ENCODE results near the gene CEBPA.

CEBPA gene

DNA sequence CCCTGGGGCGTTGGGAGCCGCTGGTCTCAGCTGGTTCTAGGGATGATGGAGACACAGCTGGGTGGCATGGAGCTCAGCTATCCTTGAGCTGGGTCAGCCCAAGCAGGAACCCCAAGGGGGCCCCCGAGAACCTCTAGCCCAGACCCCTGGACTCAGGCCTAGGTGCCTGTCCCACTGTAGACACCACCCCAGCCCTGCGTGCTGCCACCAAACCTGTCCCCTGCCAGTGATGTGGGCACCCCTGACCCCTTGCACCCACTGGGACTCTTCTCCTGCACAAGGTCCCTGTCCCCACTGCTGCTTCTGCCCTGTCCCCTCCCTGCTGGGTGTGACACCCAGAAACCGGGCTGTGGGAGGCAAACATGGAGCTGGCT, 26.8 kb downstream of the CEBPA start:
- Histone ChIP-seq H3K9me3 (replicated peaks; ENCODE audit: insufficient read depth, low read length) (no peaks in the 10 kb centered on the region), H4K20me1 (ENCODE audit: insufficient read depth, low read length) (no peaks in the 10 kb centered on the region), H3K36me3 (replicated peaks; ENCODE audit: insufficient read depth, low read length) (no peaks in the 10 kb centered on the region), H3K4me3 (ENCODE audit: low read length) (no peak overlapping the region), H2AFZ (ENCODE audit: low read length) (no peak overlapping the region), H3F3A (ENCODE audit: insufficient read depth, low read length) (no peaks in the 10 kb centered on the region), H3K9ac (ENCODE audit: low read length) (no peak overlapping the region), H3K4me1 (ENCODE audit: low read length) (no peaks in the 10 kb centered on the region), H3K27me3 (replicated peaks; ENCODE audit: insufficient read depth, low read length) (peaks cover 64% of the 10 kb centered on the region), H3K27ac (ENCODE audit: low read length) (no peak overlapping the region), H3K9me2 (replicated peaks; ENCODE audit: insufficient read depth, low read length) (no peaks in the 10 kb centered on the region), H3K79me2 (ENCODE audit: low read length) (no peaks in the 10 kb centered on the region), H3K4me2 (ENCODE audit: low read depth, low read length) (no peak overlapping the region)
- DNase-seq: no peak
- no peak for TF ChIP-seq EZH2phosphoT487 (IDR thresholded peaks at IDR 0.05; ENCODE audit: low read length)
- TF ChIP-seq, protein P1, sequence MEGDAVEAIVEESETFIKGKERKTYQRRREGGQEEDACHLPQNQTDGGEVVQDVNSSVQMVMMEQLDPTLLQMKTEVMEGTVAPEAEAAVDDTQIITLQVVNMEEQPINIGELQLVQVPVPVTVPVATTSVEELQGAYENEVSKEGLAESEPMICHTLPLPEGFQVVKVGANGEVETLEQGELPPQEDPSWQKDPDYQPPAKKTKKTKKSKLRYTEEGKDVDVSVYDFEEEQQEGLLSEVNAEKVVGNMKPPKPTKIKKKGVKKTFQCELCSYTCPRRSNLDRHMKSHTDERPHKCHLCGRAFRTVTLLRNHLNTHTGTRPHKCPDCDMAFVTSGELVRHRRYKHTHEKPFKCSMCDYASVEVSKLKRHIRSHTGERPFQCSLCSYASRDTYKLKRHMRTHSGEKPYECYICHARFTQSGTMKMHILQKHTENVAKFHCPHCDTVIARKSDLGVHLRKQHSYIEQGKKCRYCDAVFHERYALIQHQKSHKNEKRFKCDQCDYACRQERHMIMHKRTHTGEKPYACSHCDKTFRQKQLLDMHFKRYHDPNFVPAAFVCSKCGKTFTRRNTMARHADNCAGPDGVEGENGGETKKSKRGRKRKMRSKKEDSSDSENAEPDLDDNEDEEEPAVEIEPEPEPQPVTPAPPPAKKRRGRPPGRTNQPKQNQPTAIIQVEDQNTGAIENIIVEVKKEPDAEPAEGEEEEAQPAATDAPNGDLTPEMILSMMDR (IDR thresholded peaks at IDR 0.05; ENCODE audit: low read length): no peak
- TF ChIP-seq EZH2 (optimal IDR thresholded peaks at IDR 0.05; ENCODE audit: low read depth, low read length): no peak

DNA sequence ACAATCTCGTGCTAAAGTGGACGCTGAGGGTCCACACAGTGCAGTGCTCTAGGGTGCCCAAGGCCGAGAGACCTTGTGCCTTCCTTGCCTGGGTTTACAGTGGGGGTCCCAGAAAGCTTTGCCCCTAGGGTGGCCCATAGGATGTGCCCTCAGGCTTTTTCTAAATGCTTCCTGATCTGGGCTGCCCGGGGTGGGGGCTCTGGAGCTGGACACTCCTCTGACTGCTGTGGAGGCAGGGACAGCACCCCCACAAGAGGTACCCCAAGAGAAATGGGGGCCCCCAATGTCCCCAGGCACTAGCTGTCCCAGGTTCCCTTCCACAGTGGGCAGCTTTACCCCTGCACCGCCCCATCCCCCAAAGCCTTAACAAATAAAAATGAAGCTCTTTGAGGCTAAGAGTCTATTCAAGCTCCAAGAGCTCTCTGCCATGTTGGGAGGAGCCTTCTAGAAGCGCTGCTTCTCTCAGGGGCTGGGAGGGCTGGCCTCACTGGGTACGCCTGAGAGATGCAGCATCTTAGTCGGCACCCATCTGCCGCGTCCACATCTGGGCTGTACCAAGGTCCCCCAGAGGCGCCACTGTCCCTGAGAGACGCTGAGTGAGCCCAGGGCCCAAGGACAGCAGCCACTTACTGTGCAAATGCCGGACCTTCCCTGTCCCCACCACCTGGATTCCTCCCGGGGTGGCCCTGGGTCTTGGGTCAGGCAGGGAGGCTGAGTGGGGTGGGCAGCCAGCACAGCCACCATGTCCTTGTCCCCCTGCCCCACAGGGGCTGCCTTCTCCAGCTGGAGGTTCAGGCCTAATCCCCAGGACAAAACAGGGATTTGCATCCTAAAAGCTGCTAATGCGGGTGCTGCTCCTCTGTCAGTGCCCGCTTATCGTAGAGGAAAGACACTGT, 27.4 kb downstream of the CEBPA start:
- no peak for TF ChIP-seq EZH2 (optimal IDR thresholded peaks at IDR 0.05; ENCODE audit: low read depth, low read length)
- TF ChIP-seq, protein P1 (IDR thresholded peaks at IDR 0.05; ENCODE audit: low read length): no peak
- no peak for TF ChIP-seq EZH2phosphoT487 (IDR thresholded peaks at IDR 0.05; ENCODE audit: low read length)
- DNase-seq: no peak
- H3K4me2 ChIP-seq (ENCODE audit: low read depth, low read length): no peak overlapping the region
- H3K27me3 ChIP-seq (replicated peaks; ENCODE audit: insufficient read depth, low read length): peaks cover 68% of the 10 kb centered on the region
- H3K9me3 ChIP-seq (replicated peaks; ENCODE audit: insufficient read depth, low read length): no peaks in the 10 kb centered on the region
- no peaks in the 10 kb centered on the region for H3K9me2 ChIP-seq (replicated peaks; ENCODE audit: insufficient read depth, low read length)
- no peaks in the 10 kb centered on the region for H4K20me1 ChIP-seq (ENCODE audit: insufficient read depth, low read length)
- no peaks in the 10 kb centered on the region for H3K79me2 ChIP-seq (ENCODE audit: low read length)
- H3K36me3 ChIP-seq (replicated peaks; ENCODE audit: insufficient read depth, low read length): no peaks in the 10 kb centered on the region
- no peaks in the 10 kb centered on the region for H3F3A ChIP-seq (ENCODE audit: insufficient read depth, low read length)
- H3K4me3 ChIP-seq (ENCODE audit: low read length): no peak overlapping the region
- H3K9ac ChIP-seq (ENCODE audit: low read length): no peak overlapping the region
- H3K4me1 ChIP-seq (ENCODE audit: low read length): no peaks in the 10 kb centered on the region
- no peak overlapping the region for H3K27ac ChIP-seq (ENCODE audit: low read length)
- H2AFZ ChIP-seq (ENCODE audit: low read length): no peak overlapping the region

DNA sequence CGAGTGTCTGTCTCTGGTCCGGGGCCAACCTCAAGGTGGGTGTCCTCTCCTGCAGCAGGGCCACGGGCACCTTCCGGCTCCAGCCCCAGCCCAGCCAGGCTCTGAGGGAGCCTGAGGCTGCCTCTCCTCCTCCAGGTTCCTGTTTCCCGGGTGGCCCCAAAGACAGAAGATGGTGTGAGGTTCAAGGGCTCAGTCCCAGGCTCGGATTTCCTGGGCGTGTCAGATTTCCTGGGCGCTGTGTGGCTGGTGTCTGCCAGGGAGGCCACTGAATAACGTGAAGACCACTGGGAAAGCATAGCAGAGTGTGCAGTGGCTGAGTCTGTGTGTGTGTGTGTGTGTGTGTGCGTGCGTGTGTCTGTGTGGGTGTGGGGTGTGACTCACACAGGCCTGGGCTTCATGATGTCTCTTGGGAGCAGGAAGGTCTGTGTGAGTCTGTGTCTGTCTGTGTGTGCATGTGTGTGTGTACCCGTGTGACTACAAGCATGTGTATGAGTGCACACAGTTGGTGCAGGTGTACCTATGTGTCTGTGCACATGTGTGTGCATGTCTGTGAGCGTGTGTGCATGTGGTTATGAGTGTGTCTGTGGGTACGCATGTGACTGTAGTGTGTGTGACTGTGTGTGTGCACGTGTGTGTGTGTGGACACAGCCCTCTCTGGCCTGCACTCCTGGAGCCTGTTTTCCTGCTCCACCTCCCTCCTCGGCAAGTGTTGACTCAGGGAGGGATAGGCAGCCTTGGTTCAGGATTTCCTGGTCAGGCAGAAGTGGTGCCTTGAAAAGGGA, 28.3 kb downstream of the CEBPA start:
- peaks cover 72% of the 10 kb centered on the region for H3K27me3 ChIP-seq (replicated peaks; ENCODE audit: insufficient read depth, low read length)
- no peaks in the 10 kb centered on the region for H3F3A ChIP-seq (ENCODE audit: insufficient read depth, low read length)
- no peaks in the 10 kb centered on the region for H3K36me3 ChIP-seq (replicated peaks; ENCODE audit: insufficient read depth, low read length)
- H3K4me1 ChIP-seq (ENCODE audit: low read length): no peaks in the 10 kb centered on the region
- H3K4me3 ChIP-seq (ENCODE audit: low read length): no peak overlapping the region
- TF ChIP-seq, protein P1 (IDR thresholded peaks at IDR 0.05; ENCODE audit: low read length): no peak
- no peak for TF ChIP-seq EZH2 (optimal IDR thresholded peaks at IDR 0.05; ENCODE audit: low read depth, low read length)
- TF ChIP-seq EZH2phosphoT487 (IDR thresholded peaks at IDR 0.05; ENCODE audit: low read length): no peak
- H3K79me2 ChIP-seq (ENCODE audit: low read length): no peaks in the 10 kb centered on the region
- no peak overlapping the region for H3K27ac ChIP-seq (ENCODE audit: low read length)
- no peak for DNase-seq
- no peaks in the 10 kb centered on the region for H3K9me2 ChIP-seq (replicated peaks; ENCODE audit: insufficient read depth, low read length)
- H2AFZ ChIP-seq (ENCODE audit: low read length): no peak overlapping the region
- H4K20me1 ChIP-seq (ENCODE audit: insufficient read depth, low read length): no peaks in the 10 kb centered on the region
- H3K4me2 ChIP-seq (ENCODE audit: low read depth, low read length): no peak overlapping the region
- H3K9me3 ChIP-seq (replicated peaks; ENCODE audit: insufficient read depth, low read length): no peaks in the 10 kb centered on the region
- H3K9ac ChIP-seq (ENCODE audit: low read length): no peak overlapping the region
